Natural killer cell treated with Interleukin-12 subunit alpha and Interleukin-12 subunit beta and Interleukin-15 and Interleukin-18, amount 100 ng/mL, for 72 hours (primary cell): ENCODE data around the gene UBE2G1. TPM values are rescaled to one million over a fixed set of nuclear protein-coding genes. Genes with fewer than 3 reads are reported as not detected.

Experiments used
- ATAC-seq, 2 donors: fragments of 150-1000 bp; cut with Tn5 transposase in 1 of 2; sonication (Bioruptor Pico), chemical (Tn5 transposase) in 1 of 2; 2 replicates each; pipeline ENCODE4 v1.10.0; 2021
- DNase-seq: peaks from one replicate; pipeline ENCODE4 v3.0.0; 2022; ENCODE audit warnings: low spot score
- H3K27ac Mint-ChIP-seq, 2 donors: 1 replicate in 1 of 2; 2 replicates in 1 of 2; pipeline ENCODE4 v1.8.0; 2022; ENCODE audit warnings: mixed read lengths in 2 of 2, mild to moderate bottlenecking in 1 of 2, moderate library complexity in 1 of 2
- H3K27me3 Mint-ChIP-seq, 2 donors: 1 replicate in 1 of 2; 2 replicates in 1 of 2; pipeline ENCODE4 v1.8.0; 2022; ENCODE audit warnings: mixed read lengths in 2 of 2
- H3K36me3 Mint-ChIP-seq: one replicate; pipeline ENCODE4 v1.8.0; 2022; ENCODE audit warnings: mixed read lengths
- H3K4me1 Mint-ChIP-seq, 2 donors: 1 replicate in 1 of 2; 2 replicates in 1 of 2; pipeline ENCODE4 v1.8.0; 2022; ENCODE audit warnings: low read depth in 2 of 2, mixed read lengths in 2 of 2, mild to moderate bottlenecking in 1 of 2
- H3K4me3 Mint-ChIP-seq: one replicate; pipeline ENCODE4 v1.8.0; 2022; ENCODE audit warnings: mixed read lengths
- H3K9me3 Mint-ChIP-seq: 2 replicates; pipeline ENCODE4 v1.8.0; 2022; ENCODE audit warnings: mixed read lengths
- total RNA-seq, 2 donors: library from RNA; stranded (reverse); gene quantifications; one replicate each; pipeline ENCODE4 v1.2.3, GENCODE V29; 2022

Gene UBE2G1
- total RNA-seq, 2 donors from 2014 or later: 55.3 to 82.5 TPM

DNA sequence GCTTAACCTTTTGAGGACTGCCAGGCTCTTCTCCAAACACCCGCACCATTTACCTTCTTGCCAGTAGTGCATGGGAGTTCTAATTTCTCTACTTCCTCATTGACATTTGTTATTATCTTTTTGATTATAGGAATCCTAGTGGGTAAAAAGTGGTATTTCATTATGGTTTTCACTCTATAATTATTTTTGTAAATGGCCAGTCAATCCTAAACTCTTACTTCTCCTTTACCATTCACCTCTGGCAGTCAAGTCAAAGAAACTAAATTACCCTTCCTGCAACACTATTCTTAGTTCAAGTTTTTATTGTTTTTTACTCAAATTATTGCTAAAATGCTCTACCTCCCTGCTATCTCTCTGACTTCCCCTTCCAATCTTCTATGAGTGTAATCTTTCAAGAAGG, 72.9 kb downstream of the UBE2G1 start:
- ATAC-seq (no peak), DNase-seq (no peak)
- Mint-ChIP-seq H3K36me3 (no peaks in the 10 kb centered on the region), H3K4me3 (no peak overlapping the region), H3K27ac (no peak overlapping the region), H3K4me1 (peaks cover 4 to 12% of the 10 kb centered on the region in 2 donors), H3K27me3 (no peaks in the 10 kb centered on the region), H3K9me3 (no peaks in the 10 kb centered on the region)

DNA sequence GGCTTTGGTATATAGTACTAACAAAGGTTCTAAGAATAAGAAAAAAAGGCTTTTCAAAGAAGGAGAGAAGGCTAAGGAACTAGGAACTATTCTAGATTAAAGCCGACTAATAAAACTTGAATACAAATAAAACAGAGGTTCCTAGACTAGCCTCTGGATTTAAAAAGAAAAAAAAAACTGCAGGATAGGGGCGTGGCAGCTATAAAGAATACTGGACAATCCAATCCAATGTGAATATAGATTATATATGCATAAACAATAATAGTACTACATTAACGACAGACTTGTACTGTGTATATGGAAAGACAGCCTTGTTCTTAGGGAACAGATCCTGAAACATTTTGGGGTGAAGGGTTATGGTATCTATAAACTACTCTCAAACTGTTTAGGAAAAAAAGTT, 78.8 kb downstream of the UBE2G1 start:
- Mint-ChIP-seq H3K27me3 (no peaks in the 10 kb centered on the region), H3K9me3 (no peaks in the 10 kb centered on the region), H3K27ac (peak overlapping the region in 1 of 2 donors; percentile 68), H3K4me3 (no peak overlapping the region), H3K36me3 (no peaks in the 10 kb centered on the region), H3K4me1 (peaks cover 0 to 12% of the 10 kb centered on the region in 2 donors)
- DNase-seq (no peak), ATAC-seq (no peak)

DNA sequence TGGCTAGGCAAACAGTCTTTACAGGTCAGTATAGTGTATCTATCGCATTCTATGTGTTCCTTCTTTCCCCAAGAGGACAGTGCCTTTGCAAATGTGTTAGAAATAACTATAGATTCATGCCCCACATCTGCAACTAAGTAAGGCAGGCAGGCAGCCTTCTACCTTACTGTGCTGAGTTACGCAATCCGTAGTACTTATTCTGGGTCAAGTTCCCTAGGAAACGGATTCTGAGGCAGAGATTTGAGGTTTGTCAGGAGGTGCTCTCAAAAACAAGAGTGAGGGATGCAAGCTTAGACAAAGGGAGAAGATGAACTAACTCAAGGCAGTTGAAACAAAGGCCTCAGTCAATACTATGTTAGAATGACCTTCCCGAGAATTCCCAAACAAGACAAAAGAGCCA, 90.0 kb downstream of the UBE2G1 start:
- H3K27ac Mint-ChIP-seq: no peak overlapping the region

DNA sequence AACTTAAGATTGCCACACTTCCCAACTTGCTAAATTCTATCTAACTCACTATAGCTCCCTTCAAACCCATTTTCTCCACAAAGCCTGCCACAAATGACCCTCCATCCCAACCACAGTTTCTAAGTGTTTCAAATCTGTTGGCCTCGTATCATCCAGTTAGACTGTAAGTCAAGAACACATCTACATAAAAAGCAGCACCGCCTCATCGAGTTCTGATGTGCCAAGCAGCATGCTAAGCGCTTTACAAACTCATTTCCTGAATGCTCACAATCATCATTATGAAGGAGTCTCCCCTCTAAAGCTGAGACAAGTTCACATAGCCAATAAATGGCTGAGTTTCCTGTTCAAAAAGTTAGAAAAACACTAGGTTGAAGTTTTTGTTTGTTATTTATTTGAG, 93.5 kb downstream of the UBE2G1 start:
- DNase-seq: no peak
- H3K9me3 Mint-ChIP-seq: no peaks in the 10 kb centered on the region
- no peak overlapping the region for H3K27ac Mint-ChIP-seq
- no peaks in the 10 kb centered on the region for H3K27me3 Mint-ChIP-seq
- no peak overlapping the region for H3K4me3 Mint-ChIP-seq
- H3K36me3 Mint-ChIP-seq: peaks cover 16% of the 10 kb centered on the region
- no peak for ATAC-seq
- H3K4me1 Mint-ChIP-seq: peaks cover 13 to 17% of the 10 kb centered on the region in 2 donors

More for the DNA sequence above, 90.0 kb downstream of the UBE2G1 start:
- ATAC-seq: no peak
- Mint-ChIP-seq H3K4me1 (peaks cover 13 to 17% of the 10 kb centered on the region in 2 donors), H3K4me3 (no peak overlapping the region), H3K36me3 (peaks cover 13% of the 10 kb centered on the region), H3K9me3 (no peaks in the 10 kb centered on the region), H3K27me3 (no peaks in the 10 kb centered on the region)
- no peak for DNase-seq

DNA sequence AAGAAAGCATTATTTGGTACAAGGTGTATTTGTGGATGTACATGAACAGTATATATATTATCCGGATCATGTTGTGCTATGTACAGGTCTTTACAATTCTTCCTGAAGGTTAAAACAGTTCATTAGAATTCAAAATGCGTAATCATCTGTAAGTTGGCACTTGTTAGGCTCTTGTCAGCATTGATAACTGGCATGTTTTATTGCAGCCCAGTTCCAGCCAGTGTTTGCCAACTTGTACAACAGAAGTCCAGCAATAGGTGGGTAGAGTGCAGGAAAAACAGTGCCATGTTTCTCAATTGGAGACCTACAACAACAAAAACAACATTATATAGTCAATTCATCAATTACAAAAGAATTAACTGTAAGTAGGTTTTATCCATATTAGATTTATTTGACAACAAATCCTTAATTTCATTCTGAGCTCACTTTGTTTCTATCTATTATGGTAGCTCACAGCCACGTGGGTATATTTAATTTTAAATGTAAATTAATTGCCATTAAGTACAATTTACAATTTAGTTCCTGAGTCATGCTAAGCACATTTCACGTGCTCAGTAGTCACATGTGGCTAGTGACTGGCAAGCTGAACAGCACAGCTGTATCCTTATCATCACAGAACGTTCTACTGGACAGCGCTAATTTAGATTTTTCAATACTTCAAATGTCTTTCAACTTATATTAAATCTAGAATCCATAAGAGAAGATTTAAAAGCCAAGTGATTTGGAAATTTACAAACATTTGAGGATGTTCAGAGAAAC, 94.1 kb downstream of the UBE2G1 start:
- no peak overlapping the region for H3K27ac Mint-ChIP-seq
- H3K4me3 Mint-ChIP-seq: no peak overlapping the region
- peaks cover 16% of the 10 kb centered on the region for H3K36me3 Mint-ChIP-seq
- H3K4me1 Mint-ChIP-seq: peaks cover 13 to 17% of the 10 kb centered on the region in 2 donors
- ATAC-seq (no peak), DNase-seq (no peak)
- no peaks in the 10 kb centered on the region for H3K9me3 Mint-ChIP-seq
- no peaks in the 10 kb centered on the region for H3K27me3 Mint-ChIP-seq

DNA sequence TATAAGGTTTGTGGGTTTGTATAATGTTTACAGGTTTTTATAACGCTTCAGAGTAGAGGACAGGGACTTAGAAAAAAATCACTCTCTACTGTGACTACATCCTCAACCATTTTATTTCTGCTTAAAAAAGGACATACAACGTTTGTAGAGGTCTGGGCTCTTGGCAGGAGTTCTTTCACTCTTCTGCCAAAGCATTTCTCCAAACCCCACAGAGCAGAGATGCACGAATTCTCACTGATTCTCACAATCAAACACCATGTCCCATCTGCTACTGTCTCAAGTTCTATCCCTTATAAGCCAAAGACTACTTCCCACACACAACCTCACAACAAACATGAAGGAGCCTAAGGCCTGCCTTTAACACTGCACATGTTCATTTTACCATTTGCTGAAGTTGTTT, 95.7 kb downstream of the UBE2G1 start:
- DNase-seq (no peak), ATAC-seq (no peak)
- peaks cover 16% of the 10 kb centered on the region for H3K36me3 Mint-ChIP-seq
- no peaks in the 10 kb centered on the region for H3K9me3 Mint-ChIP-seq
- no peak overlapping the region for H3K27ac Mint-ChIP-seq
- peaks cover 2 to 6% of the 10 kb centered on the region in 2 donors for H3K4me1 Mint-ChIP-seq
- H3K4me3 Mint-ChIP-seq: no peak overlapping the region
- no peaks in the 10 kb centered on the region for H3K27me3 Mint-ChIP-seq

DNA sequence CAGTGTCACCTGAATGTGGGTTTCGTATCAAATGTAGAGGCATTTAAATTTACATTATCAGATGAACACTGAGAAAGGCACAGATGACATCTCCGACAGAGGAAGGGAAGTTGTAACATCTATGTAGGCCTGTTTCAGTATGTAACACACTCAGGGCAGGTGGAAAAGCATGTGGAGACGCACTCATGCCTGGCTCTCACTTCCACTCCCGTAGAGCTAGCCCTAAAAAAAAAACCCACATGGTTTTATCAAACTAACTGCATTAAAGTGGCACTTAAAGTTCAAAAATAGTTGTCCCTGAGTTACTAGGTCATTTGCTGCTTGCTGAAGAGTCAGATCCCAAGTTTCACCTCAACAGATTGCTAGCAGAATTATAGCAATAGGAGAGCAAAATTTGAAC, 96.6 kb downstream of the UBE2G1 start:
- Mint-ChIP-seq H3K4me1 (peaks cover 5 to 6% of the 10 kb centered on the region in 2 donors), H3K9me3 (no peaks in the 10 kb centered on the region), H3K4me3 (no peak overlapping the region), H3K36me3 (peaks cover 16% of the 10 kb centered on the region), H3K27me3 (no peaks in the 10 kb centered on the region), H3K27ac (no peak overlapping the region)
- no peak for DNase-seq
- ATAC-seq: no peak

DNA sequence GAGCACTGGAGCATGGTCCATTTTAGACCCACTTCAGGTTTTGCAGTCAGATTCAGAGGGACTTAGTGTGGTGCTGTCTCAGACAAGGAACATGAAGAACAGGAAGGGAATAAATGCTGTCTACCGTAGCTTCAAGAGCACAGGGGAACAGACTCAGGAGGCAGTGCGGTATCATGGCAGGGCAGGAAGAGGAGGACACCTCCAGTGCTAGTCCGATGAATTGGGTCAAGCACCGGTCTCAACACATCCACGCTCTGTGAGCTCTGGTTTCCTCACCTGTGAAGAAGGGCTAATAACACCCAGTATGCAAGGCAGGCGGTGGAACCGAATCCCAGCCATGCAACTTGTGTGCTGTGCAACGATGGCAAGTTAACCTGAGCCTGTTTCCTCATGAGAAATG, 99.1 kb downstream of the UBE2G1 start:
- Mint-ChIP-seq H3K4me3 (no peak overlapping the region), H3K27me3 (no peaks in the 10 kb centered on the region), H3K27ac (no peak overlapping the region), H3K36me3 (peaks cover 21% of the 10 kb centered on the region), H3K4me1 (peaks cover 19 to 24% of the 10 kb centered on the region in 2 donors), H3K9me3 (no peaks in the 10 kb centered on the region)
- DNase-seq (no peak), ATAC-seq (no peak)

DNA sequence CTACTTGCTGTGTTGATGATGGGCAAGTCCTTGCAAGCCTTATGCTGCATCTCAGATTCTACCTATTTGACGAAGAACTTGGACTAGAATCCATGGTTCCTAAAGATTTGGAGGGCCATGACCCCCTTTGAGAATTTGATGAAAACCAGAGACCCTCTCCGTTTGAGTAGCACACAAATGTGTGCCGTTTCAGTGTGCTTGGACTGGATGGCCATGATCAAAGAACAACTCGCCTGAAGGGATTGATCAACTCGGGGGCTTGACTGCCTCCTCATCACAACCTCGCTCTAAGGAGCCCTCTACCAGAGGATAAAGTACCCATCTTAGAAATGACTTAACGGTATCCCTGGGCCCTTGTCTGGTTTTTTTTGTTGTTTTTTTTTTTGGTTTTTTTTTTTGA, 99.9 kb downstream of the UBE2G1 start:
- H3K4me3 Mint-ChIP-seq: no peak overlapping the region
- ATAC-seq (no peak), DNase-seq (no peak)
- no peaks in the 10 kb centered on the region for H3K27me3 Mint-ChIP-seq
- peaks cover 14% of the 10 kb centered on the region for H3K36me3 Mint-ChIP-seq
- no peak overlapping the region for H3K27ac Mint-ChIP-seq
- H3K4me1 Mint-ChIP-seq: peaks cover 23 to 29% of the 10 kb centered on the region in 2 donors
- no peaks in the 10 kb centered on the region for H3K9me3 Mint-ChIP-seq

DNA sequence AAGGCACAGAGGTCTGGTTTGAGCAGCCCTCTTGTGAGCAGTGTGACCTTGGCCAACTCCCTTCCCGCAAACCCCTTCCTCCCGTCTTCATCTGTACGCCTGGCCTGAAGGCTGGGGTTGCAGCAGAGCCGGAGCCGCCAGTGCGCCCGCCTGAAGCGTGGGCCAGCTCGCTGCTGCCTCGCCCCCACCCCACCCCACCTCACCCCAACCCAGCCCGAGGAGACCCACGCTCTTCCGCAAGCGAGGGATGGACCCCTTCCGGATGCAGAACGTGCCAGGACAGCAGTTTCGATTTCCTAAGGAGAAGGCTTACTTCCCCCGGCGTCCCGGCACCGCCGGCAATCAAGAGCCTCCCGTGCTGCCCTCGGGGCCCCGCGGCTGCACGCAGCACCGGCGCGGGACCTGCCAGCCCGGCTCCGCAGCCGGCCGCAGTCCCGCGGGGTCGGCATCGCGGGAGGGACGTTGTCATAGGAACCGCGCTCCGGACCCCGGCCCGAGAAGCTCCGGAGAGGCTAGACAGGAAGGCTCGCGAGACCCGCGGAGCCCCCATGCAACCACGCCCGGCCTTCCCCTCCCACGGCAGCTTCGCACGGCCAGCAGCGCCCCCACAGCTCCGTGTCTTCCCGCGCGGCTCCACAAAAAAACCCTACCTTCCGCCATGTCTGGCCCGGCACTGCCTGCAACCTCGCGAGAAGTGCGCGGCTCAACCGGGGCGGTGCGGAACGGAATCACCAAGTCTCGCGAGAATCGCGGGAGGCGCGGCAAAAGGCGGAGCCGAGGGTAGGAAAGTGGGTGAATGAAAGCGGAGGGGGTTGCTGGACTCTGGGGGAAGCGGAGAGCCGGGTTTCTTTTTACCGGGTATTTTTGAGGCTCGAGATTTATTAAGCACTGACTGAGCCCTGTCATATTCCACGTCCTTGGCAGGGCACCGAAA, 102.9 kb downstream of the UBE2G1 start, which contains the start of gene ANKFY1:
Gene ANKFY1 (minus strand): TSS at position 698 of the 934 bp plus-strand sequence. CDS start 38 bp downstream, at position 660.
- ATAC-seq (peak; percentile 96 to 98), DNase-seq (peak; percentile 98)
- Mint-ChIP-seq H3K4me3 (peak within 1 kb of the TSS; percentile 93), H3K9me3 (peaks cover 3% of the 10 kb centered on the region), H3K36me3 (peaks cover 13% of the 10 kb centered on the region), H3K27me3 (no peaks in the 10 kb centered on the region), H3K4me1 (peaks cover 29 to 35% of the 10 kb centered on the region in 2 donors), H3K27ac (peak within 1 kb of the TSS; percentile 80 to 99)

DNA sequence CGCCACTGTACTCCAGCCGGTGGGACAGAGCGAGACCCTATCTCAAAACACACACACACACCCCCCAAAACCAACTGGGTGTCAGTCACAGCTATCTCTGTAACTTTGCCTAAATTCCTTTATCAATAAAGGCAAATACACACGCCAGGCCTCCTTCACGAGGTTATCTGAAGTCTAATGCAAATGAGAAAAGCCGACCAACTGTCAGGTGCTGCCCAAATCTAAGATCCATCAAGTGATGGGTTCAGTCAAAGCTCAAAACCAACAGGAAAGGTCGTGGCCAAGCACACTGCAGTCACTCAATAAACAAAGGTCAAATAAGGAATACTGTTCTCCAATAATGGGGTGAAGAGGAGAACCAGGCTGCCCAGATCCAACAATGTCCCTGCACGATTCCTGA, 103.8 kb downstream of the UBE2G1 start:
- ATAC-seq (no peak), DNase-seq (no peak)
- H3K9me3 Mint-ChIP-seq: peaks cover 3% of the 10 kb centered on the region
- H3K27me3 Mint-ChIP-seq: no peaks in the 10 kb centered on the region
- H3K4me1 Mint-ChIP-seq: peaks cover 29 to 38% of the 10 kb centered on the region in 2 donors
- H3K36me3 Mint-ChIP-seq: peaks cover 13% of the 10 kb centered on the region
- H3K4me3 Mint-ChIP-seq: peak overlapping the region; percentile 93
- peak overlapping the region; percentile 80 to 99 for H3K27ac Mint-ChIP-seq

DNA sequence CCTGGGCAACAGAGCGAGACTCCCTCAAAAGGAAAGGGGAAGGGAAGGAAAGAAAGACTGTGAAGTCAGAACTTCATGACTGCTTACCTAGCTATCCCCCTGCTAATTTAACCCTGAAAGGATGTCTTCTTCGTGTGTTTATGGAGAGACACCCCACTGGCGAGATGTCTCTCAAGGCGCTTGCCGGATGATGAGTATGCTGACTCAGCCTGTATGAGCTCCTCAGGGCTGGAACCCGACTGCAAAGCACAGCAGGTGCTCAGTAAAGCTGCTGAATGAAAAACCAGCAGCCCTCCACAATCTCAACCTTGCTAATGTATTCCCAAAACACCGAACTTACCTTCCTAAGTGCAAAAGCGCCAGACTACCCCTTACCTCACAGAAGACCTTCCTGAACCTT, 105.0 kb downstream of the UBE2G1 start:
- no peak for ATAC-seq
- H3K9me3 Mint-ChIP-seq: peaks cover 3% of the 10 kb centered on the region
- H3K4me1 Mint-ChIP-seq: peaks cover 42 to 51% of the 10 kb centered on the region in 2 donors
- H3K27me3 Mint-ChIP-seq: no peaks in the 10 kb centered on the region
- peak overlapping the region; percentile 18 for H3K4me3 Mint-ChIP-seq
- peak overlapping the region in 1 of 2 donors; percentile 56 for H3K27ac Mint-ChIP-seq
- DNase-seq: no peak
- peaks cover 13% of the 10 kb centered on the region for H3K36me3 Mint-ChIP-seq

DNA sequence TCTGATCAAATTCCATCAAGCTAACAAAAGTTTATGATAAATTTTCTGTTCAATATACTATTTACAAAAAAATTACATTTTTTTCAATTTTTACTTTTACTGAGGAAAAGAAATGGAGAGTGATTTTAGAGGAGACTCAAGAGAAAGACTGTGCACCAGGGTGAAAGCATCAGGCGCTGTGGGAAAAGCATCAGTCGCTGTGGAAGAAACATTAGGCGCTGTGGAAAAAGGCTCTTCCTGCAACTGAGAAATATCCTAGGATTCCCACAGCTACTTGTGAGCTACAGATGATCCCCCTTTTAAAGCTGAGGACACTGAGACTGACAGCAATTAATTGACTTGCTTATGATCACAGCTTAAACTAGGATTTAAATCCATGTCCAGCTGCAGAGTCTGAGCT, 107.6 kb downstream of the UBE2G1 start:
- Mint-ChIP-seq H3K27me3 (no peaks in the 10 kb centered on the region), H3K4me3 (no peak overlapping the region), H3K36me3 (peaks cover 13% of the 10 kb centered on the region), H3K27ac (no peak overlapping the region), H3K4me1 (peaks cover 38 to 45% of the 10 kb centered on the region in 2 donors), H3K9me3 (peaks cover 3% of the 10 kb centered on the region)
- no peak for DNase-seq
- no peak for ATAC-seq

DNA sequence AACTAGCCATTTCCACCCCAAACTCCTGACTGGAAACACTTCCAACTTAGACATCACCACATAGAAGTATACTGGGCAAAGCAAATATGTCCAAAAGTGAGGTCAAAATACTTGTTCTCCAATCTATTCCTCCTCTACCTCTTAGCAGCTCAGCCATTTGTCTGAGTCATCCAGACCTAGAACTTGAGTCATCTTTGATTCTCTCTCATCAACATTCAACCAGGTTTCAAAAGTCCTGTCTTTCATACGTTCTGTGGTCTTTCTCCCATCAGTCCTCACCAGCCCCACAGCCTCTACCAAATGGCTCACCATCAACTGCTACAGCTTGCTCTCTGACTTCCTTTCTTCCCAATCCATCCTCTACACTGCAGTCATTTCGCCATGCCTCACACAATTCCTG, 109.5 kb downstream of the UBE2G1 start:
- Mint-ChIP-seq H3K36me3 (peaks cover 8% of the 10 kb centered on the region), H3K4me3 (peak overlapping the region; percentile 0), H3K27ac (peak overlapping the region in 1 of 2 donors; percentile 6)

More for the DNA sequence above, 109.5 kb downstream of the UBE2G1 start:
- Mint-ChIP-seq H3K4me1 (peaks cover 35 to 42% of the 10 kb centered on the region in 2 donors), H3K9me3 (peaks cover 3% of the 10 kb centered on the region), H3K27me3 (no peaks in the 10 kb centered on the region)
- DNase-seq: no peak
- peak in 1 of 2 donors; percentile 68 for ATAC-seq
